GM19023 (cell line): ENCODE results near the gene AP1G2.

Experiments used
- ATAC-seq: cut with Tn5 transposase; IDR thresholded peaks from one replicate; pipeline ENCODE4 v1.9.1; 2021; ENCODE audit warnings: mild to moderate bottlenecking, moderate library complexity; ENCODE audit not compliant: unreplicated experiment

The AP1G2 gene

GRCh38 chr14:23559010-23559925 lies 8.3 kb downstream of the AP1G2 start:
- no peak for ATAC-seq

- ATAC-seq = no peak
Observed at GRCh38 chr14:23558346-23559009, 9.1 kb downstream of the AP1G2 start.

- ATAC-seq = no peak
Observed at GRCh38 chr14:23557946-23558345, 9.6 kb downstream of the AP1G2 start.

- ATAC-seq = no peak
Observed at GRCh38 chr14:23557521-23557920, 10.1 kb downstream of the AP1G2 start.

GRCh38 chr14:23556700-23557440 lies 10.7 kb downstream of the AP1G2 start:
- no peak for ATAC-seq

GRCh38 chr14:23555882-23556699 lies 11.5 kb downstream of the AP1G2 start, which contains the start of gene THTPA:
Gene THTPA, plus strand, starts transcription at chr14:23556271. Its CDS starts 487 bp downstream, at chr14:23556758.
- peak; percentile 83 for ATAC-seq

- no peak for ATAC-seq
Observed at GRCh38 chr14:23555533-23555881, 12.1 kb downstream of the AP1G2 start.

GRCh38 chr14:23551266-23552028 lies 16.1 kb downstream of the AP1G2 start, which contains the start of gene ZFHX2:
Gene ZFHX2, minus strand, starts transcription at chr14:23551765. Its CDS starts 16,440 bp downstream, at chr14:23535325.
- peak; percentile 56 for ATAC-seq

GRCh38 chr14:23550812-23551265 lies 16.8 kb downstream of the AP1G2 start:
- ATAC-seq = no peak

GRCh38 chr14:23550131-23550811 lies 17.3 kb downstream of the AP1G2 start:
- no peak for ATAC-seq

- no peak for ATAC-seq
Observed at GRCh38 chr14:23548351-23549318, 19.0 kb downstream of the AP1G2 start.

- no peak for ATAC-seq
Observed at GRCh38 chr14:23547924-23548323, 19.7 kb downstream of the AP1G2 start.

GRCh38 chr14:23546450-23547035 lies 21.0 kb downstream of the AP1G2 start:
- ATAC-seq = no peak

- no peak for ATAC-seq
Observed at GRCh38 chr14:23545740-23546365, 21.7 kb downstream of the AP1G2 start.

GRCh38 chr14:23544511-23545447 lies 22.8 kb downstream of the AP1G2 start:
- ATAC-seq = no peak

- ATAC-seq = no peak
Observed at GRCh38 chr14:23543403-23543802, 24.2 kb downstream of the AP1G2 start.
